Measurements from ENCODE around the gene CHMP4A.

CHMP4A gene, protein sequence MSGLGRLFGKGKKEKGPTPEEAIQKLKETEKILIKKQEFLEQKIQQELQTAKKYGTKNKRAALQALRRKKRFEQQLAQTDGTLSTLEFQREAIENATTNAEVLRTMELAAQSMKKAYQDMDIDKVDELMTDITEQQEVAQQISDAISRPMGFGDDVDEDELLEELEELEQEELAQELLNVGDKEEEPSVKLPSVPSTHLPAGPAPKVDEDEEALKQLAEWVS

DNA sequence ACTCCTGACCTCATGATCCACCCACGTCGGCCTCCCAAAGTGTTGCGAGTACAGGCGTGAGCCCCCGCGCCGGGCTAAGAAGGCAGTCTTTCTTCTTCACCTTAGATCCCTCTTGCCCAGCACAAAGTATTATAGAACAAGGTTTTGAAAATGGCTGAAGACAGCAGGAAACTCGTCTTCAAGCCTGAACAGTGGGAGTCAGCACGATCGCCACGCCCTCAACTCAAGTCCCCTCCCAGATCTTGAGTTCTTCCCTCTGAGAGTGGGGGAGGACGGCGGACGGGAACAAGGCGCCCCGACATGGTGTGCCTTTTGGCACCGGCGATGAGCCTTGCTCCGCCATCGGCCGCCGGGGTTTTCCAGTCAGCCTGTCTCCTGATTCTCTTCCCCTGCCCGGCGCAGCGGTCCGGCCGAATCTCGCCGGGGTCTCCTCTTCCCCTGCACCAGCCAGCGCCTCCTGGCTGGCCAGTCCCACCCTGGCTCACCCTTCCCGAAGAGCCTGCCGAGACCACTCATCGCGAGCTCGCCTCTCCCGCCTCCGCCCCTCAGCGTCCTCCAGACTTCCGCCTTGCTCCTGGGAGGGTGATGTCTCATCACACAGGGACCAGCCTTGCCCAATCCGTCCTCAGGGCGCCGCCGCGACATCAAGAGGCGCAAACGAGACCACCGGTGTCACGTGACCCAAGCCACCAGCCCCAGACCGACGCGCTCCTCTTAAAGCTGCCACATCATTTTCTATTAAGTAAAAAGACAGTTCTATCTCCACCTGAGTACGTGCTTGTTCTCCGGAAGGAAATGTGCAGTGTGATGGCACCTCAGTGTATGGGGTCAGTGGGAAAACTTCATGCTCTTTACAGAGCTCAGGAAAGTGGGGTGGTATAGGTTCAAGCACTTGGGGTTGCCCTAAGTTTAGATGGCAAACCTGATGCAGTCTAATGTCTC, at the start of gene CHMP4A:
CHMP4A (minus strand) TSS at position 565 of the 942 bp plus-strand sequence; CDS start at position 516, 49 bp downstream.
- Histone ChIP-seq H3K4me1 (ENCODE audit: insufficient read depth, low read length, severe bottlenecking) (peaks cover 32% of the 10 kb centered on the region), H3F3A (ENCODE audit: insufficient read depth, low read length) (peaks cover 9% of the 10 kb centered on the region), H3K79me2 (ENCODE audit: insufficient read depth, low read length) (no peaks in the 10 kb centered on the region; the same call in 1 of the 2 replicates), H3K9me2 (ENCODE audit: low read depth, low read length) (no peaks in the 10 kb centered on the region), H4K20me1 (ENCODE audit: insufficient read depth, low read length) (no peaks in the 10 kb centered on the region), H3K9ac (ENCODE audit: low read length) (peak within 1 kb of the TSS; percentile 73), H3K36me3 (ENCODE audit: insufficient read depth, low read length) (peaks cover 43% of the 10 kb centered on the region), H3K4me3 (ENCODE audit: low read depth, low read length, poor library complexity, severe bottlenecking) (peak within 1 kb of the TSS; percentile 74), H3K4me2 (ENCODE audit: low read length) (peak within 1 kb of the TSS; percentile 51), H2AFZ (ENCODE audit: low read length) (no peak within 1 kb of the TSS), H3K27ac (ENCODE audit: low read depth, low read length, poor library complexity, severe bottlenecking) (peak within 1 kb of the TSS; percentile 86), H3K27me3 (ENCODE audit: insufficient read depth, low read length) (no peaks in the 10 kb centered on the region), H3K9me3 (ENCODE audit: low read length) (no peaks in the 10 kb centered on the region)
- TF ChIP-seq, protein P1, sequence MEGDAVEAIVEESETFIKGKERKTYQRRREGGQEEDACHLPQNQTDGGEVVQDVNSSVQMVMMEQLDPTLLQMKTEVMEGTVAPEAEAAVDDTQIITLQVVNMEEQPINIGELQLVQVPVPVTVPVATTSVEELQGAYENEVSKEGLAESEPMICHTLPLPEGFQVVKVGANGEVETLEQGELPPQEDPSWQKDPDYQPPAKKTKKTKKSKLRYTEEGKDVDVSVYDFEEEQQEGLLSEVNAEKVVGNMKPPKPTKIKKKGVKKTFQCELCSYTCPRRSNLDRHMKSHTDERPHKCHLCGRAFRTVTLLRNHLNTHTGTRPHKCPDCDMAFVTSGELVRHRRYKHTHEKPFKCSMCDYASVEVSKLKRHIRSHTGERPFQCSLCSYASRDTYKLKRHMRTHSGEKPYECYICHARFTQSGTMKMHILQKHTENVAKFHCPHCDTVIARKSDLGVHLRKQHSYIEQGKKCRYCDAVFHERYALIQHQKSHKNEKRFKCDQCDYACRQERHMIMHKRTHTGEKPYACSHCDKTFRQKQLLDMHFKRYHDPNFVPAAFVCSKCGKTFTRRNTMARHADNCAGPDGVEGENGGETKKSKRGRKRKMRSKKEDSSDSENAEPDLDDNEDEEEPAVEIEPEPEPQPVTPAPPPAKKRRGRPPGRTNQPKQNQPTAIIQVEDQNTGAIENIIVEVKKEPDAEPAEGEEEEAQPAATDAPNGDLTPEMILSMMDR (IDR thresholded peaks at IDR 0.05; ENCODE audit: low read length) = no peak
- TF ChIP-seq EZH2 (IDR thresholded peaks at IDR 0.05; ENCODE audit: borderline replicate concordance, low read length) = no peak

DNA sequence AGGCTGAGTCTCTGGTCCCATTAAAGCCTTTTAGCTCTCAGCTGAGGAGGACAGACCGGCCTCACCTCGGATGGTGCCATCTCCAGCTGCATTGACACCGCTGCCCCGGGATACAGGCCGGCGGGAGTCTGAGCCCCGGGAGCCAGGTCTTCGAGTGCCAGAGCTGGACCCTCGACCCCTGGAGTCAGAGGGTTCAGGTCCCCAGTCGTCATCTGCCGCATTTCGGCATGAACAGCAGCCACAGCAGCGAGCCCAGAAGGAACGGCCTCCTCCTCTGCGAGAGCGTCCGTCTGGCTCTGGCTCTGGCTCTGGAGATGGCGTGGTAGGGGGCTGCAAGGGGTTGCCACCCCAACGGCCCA, 48.7 kb upstream of the CHMP4A start:
- no peak overlapping the region for H3K4me3 ChIP-seq (ENCODE audit: low read depth, low read length, poor library complexity, severe bottlenecking)
- H3K9ac ChIP-seq (ENCODE audit: low read length) = no peak overlapping the region
- 0 out of 2 replicates have a peak, but pooled peaks cover 3% of the 10 kb centered on the region for H3K36me3 ChIP-seq (ENCODE audit: insufficient read depth, low read length)
- H4K20me1 ChIP-seq (ENCODE audit: insufficient read depth, low read length) = no peaks in the 10 kb centered on the region
- no peaks in the 10 kb centered on the region for H3K9me3 ChIP-seq (ENCODE audit: low read length)
- no peaks in the 10 kb centered on the region for H3K79me2 ChIP-seq (ENCODE audit: insufficient read depth, low read length)
- no peaks in the 10 kb centered on the region for H3F3A ChIP-seq (ENCODE audit: insufficient read depth, low read length)
- H3K4me2 ChIP-seq (ENCODE audit: low read length) = no peak overlapping the region
- no peaks in the 10 kb centered on the region for H3K27me3 ChIP-seq (ENCODE audit: insufficient read depth, low read length)
- H3K4me1 ChIP-seq (ENCODE audit: insufficient read depth, low read length, severe bottlenecking) = no peaks in the 10 kb centered on the region
- no peak overlapping the region for H3K27ac ChIP-seq (ENCODE audit: low read depth, low read length, poor library complexity, severe bottlenecking)
- no peak overlapping the region for H2AFZ ChIP-seq (ENCODE audit: low read length)
- no peaks in the 10 kb centered on the region for H3K9me2 ChIP-seq (ENCODE audit: low read depth, low read length)
- no peak for TF ChIP-seq EZH2 (IDR thresholded peaks at IDR 0.05; ENCODE audit: borderline replicate concordance, low read length)

DNA sequence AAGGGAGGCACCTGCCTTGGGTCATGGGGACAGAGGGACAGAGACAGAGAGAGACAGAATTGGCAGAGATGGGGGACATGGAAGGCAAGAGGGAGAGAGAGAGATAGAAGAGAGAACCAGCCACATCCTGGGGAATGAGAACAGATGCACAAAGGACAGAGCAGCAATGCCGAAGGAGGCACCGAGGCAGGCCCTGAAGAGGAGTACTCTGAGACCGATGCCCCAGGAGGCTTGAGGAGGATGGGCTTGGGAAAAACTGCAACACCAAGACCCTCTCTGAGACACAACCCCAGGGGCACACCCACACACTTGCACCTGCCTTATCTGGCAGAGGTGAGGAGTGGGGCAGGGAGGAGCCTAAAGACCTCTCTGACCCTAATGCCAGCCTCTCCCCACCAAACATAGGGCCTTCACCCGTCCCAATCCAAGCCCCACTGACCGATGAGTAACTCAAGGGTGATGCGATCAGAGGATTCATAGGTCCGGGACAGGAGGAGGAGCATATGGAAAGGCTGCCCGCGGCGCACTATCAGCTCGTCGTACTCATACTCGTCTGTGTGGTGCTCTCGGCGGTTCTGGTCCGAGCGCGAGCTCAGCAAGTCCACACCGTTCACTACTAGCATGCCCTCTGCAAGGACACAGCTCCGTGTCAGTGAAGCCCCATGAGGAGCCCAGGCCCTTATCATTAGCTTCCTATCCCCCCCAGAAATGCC, 48.1 kb upstream of the CHMP4A start:
- Histone ChIP-seq H3K4me1 (ENCODE audit: insufficient read depth, low read length, severe bottlenecking) (no peaks in the 10 kb centered on the region), H3K9ac (ENCODE audit: low read length) (no peak overlapping the region), H3K36me3 (ENCODE audit: insufficient read depth, low read length) (no peaks in the 10 kb centered on the region), H3K27ac (ENCODE audit: low read depth, low read length, poor library complexity, severe bottlenecking) (no peak overlapping the region), H4K20me1 (ENCODE audit: insufficient read depth, low read length) (no peaks in the 10 kb centered on the region), H2AFZ (ENCODE audit: low read length) (no peak overlapping the region), H3K9me3 (ENCODE audit: low read length) (no peaks in the 10 kb centered on the region), H3K27me3 (ENCODE audit: insufficient read depth, low read length) (no peaks in the 10 kb centered on the region), H3K79me2 (ENCODE audit: insufficient read depth, low read length) (no peaks in the 10 kb centered on the region), H3K9me2 (ENCODE audit: low read depth, low read length) (no peaks in the 10 kb centered on the region), H3K4me2 (ENCODE audit: low read length) (no peak overlapping the region), H3F3A (ENCODE audit: insufficient read depth, low read length) (no peaks in the 10 kb centered on the region), H3K4me3 (ENCODE audit: low read depth, low read length, poor library complexity, severe bottlenecking) (no peak overlapping the region)
- TF ChIP-seq EZH2 (IDR thresholded peaks at IDR 0.05; ENCODE audit: borderline replicate concordance, low read length) = no peak
- TF ChIP-seq, protein P1 (IDR thresholded peaks at IDR 0.05; ENCODE audit: low read length) = no peak

Data from OCI-LY1 (cell line).